D721Med (cell line): ENCODE results near the gene BET1.

Source experiments
- DNase-seq: peaks from one replicate; pipeline ENCODE4 v3.0.0; 2011; ENCODE audit warnings: low spot score; ENCODE audit not compliant: insufficient read length
- FAIRE-seq: peaks from 2 replicates; lab custom pipeline; 2011; peaks lifted over from hg19 to GRCh38; lab: Jason Lieb, UNC
- TF ChIP-seq, protein P1 (sequence below): IDR thresholded peaks from 2 replicates; pipeline ENCODE4 v1.5.1; 2012; ENCODE audit warnings: mild to moderate bottlenecking, control low read depth; ENCODE audit not compliant: insufficient read depth; ENCODE audit errors: missing control alignments

The BET1 gene, protein sequence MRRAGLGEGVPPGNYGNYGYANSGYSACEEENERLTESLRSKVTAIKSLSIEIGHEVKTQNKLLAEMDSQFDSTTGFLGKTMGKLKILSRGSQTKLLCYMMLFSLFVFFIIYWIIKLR

DNA sequence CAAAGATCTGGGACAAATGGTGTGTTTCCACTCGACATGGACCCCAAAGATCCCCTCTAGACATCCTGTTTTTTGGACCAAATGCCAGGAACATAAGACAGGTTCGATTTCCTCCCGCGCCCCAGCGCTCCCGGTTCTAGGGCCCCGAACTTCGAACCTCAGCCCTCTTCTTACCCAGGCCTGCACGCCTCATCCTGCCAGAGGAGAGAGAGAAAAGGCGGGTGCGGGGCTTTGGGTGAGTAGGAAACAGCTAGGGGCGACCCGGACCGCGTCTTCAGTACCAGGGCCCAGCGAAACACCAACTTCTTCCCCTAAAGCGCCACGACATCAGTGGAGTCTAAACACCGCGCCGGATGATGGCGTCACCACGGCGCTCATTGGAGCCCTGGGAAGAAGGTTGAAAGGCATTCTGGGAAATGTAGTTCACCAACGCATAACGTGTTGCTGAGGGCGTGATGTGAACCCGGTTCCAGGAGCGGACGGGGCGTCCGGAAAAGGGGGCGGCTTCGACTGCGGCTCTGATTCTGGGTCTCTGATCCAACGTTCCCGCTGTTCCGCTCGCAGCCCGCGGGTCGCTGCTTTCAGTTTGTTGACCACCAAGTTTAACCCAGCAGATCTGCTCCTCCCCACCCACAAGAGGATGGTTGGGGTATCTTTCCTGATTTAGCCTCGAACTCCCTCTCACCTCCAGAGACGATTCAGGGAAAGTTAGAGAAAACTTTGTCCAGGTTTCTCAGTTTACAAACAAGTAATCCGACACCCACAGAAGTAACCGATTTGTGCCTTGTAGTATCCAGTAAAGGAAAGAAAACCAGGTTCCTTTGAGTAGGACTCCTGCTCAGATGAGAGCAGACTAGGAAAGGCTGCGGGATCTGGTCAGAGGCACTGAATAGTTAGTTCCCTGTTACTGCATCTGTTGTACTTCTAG, at the start of gene BET1:
TSS of gene BET1 (minus strand) at position 332 of the 928 bp plus-strand sequence. CDS start at position 193, 139 bp downstream.
- TF ChIP-seq, protein P1, sequence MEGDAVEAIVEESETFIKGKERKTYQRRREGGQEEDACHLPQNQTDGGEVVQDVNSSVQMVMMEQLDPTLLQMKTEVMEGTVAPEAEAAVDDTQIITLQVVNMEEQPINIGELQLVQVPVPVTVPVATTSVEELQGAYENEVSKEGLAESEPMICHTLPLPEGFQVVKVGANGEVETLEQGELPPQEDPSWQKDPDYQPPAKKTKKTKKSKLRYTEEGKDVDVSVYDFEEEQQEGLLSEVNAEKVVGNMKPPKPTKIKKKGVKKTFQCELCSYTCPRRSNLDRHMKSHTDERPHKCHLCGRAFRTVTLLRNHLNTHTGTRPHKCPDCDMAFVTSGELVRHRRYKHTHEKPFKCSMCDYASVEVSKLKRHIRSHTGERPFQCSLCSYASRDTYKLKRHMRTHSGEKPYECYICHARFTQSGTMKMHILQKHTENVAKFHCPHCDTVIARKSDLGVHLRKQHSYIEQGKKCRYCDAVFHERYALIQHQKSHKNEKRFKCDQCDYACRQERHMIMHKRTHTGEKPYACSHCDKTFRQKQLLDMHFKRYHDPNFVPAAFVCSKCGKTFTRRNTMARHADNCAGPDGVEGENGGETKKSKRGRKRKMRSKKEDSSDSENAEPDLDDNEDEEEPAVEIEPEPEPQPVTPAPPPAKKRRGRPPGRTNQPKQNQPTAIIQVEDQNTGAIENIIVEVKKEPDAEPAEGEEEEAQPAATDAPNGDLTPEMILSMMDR, result no peak
- DNase-seq (peak; percentile 56), FAIRE-seq (peak; percentile 35)

DNA sequence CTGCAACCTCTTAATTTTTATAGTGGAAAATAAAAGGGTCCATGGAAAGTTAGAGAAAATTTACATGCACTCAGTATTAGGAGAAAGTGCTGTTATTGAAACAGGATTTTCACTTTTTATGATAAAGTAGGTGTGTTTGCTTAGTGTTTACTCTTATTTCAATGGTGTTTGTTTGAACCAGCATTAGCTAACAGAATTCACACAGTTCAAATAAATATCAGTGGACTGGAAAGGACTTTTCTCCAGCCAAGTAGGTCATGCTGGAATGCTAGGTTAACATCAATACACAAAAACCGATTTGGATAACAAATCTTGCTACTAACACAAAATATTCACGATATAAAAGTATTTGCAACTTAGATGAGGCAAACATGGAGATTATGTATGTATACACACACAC, 49.4 kb upstream of the BET1 start:
- no peak for FAIRE-seq
- DNase-seq, result no peak

GRCh38 chr7:94052398-94053180, 48.4 kb upstream of the BET1 start:
- FAIRE-seq, result no peak
- TF ChIP-seq, protein P1, result no peak
- DNase-seq, result no peak

More for the DNA sequence above, 49.4 kb upstream of the BET1 start:
- TF ChIP-seq, protein P1, result no peak

GRCh38 chr7:94050046-94050445, 45.9 kb upstream of the BET1 start:
- TF ChIP-seq, protein P1, result no peak
- FAIRE-seq (no peak), DNase-seq (no peak)

DNA sequence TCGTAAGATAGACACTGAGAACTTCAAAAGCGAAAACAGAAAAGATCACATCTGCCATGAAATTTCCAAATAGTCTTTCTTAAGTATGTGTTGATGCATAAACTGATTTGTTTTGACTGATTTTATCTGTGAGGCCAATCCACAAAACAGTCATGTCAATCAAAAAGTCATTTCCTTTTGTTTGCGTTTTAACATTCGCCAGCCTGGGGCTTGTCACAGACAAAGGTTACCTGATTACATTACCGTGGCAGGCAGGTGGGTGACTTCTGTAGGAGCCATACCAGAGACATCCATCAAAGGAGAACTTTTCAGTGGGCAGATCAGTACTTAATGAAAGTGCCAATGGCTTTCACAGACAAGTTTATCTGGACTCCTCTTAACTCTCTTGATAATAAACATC, 45.5 kb upstream of the BET1 start:
- TF ChIP-seq, protein P1, result no peak
- no peak for FAIRE-seq

GRCh38 chr7:94048755-94049154, 44.6 kb upstream of the BET1 start:
- TF ChIP-seq, protein P1, result no peak
- no peak for FAIRE-seq

More for the DNA sequence above, 45.5 kb upstream of the BET1 start:
- no peak for DNase-seq

More at GRCh38 chr7:94048755-94049154, 44.6 kb upstream of the BET1 start:
- DNase-seq, result no peak
